GM21423 (cell line): ENCODE data around the gene POTEI.
"Not testable (repeated sequence)": the region's sequence is repeated elsewhere in the genome, so short reads cannot be mapped to it uniquely, and the experiment has no call there.

Experiments used
- ATAC-seq: cut with Tn5 transposase; IDR thresholded peaks from one replicate; pipeline ENCODE4 v1.9.1; 2021; ENCODE audit warnings: mild to moderate bottlenecking, moderate library complexity; ENCODE audit not compliant: unreplicated experiment

The POTEI gene

DNA sequence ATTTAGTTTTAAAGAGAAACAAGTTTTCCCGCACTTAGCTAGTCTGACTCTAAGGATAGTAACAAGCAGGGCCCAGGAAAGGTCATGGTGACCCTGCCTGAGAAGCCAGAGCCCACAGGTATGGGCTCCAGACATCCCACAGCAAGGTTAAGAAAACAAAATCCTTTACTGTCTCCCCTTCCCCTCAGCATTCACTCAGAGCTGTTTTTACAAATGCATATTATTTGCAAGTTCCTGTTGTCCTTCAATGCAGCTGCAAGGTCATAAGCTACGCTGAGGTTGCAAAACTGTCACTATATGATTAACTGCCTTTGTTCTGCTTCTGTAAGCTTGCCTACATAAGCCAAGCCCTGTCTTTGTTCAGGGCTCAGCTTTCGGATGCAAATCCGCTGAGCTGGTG lies 18.1 kb downstream of the POTEI start:
- ATAC-seq, result not testable (repeated sequence)

- ATAC-seq, result not testable (repeated sequence)
Measured at GRCh38 chr2:130455413-130455812, 53.7 kb downstream of the POTEI start.

- not testable (repeated sequence) for ATAC-seq
Measured at GRCh38 chr2:130454712-130455083, 54.4 kb downstream of the POTEI start.

DNA sequence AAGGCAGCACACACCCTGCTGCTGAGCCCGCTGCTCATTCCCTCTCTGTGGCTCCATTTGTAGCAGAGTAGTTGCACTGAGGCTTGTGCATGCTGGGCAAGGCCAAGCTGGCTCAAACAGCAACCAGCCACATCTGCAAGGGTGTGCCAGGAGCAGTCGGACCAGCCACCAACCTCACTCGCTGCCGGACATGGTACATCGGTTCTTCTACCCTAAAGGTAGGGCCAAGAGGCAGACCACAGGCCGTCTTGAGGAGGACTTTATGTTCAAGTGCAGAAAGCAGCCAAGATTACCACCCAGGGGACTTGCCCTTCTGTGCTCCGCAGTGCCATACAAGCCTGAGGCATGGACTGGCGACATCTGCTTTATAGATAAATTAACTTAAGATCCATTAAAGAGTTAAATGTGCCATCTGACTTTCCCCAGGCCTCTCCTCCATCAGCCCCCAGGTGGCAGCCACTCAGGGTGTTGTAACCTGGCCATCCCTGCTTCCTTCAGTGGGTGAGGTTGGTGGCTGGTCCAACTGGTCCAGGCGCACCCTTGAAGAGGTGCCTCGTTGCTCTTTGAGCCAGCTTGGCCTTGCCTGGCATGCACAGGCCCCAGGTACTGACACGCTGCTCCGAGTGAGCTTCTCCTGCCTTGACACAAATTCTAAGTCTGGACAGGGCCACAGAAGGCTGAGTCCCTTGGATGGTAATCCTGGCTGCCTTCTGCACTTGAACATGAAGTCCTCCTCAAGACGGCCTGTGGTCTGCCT lies 55.0 kb downstream of the POTEI start:
- ATAC-seq, result not testable (repeated sequence)

- not testable (repeated sequence) for ATAC-seq
Measured at GRCh38 chr2:130452897-130453296, 56.2 kb downstream of the POTEI start.

DNA sequence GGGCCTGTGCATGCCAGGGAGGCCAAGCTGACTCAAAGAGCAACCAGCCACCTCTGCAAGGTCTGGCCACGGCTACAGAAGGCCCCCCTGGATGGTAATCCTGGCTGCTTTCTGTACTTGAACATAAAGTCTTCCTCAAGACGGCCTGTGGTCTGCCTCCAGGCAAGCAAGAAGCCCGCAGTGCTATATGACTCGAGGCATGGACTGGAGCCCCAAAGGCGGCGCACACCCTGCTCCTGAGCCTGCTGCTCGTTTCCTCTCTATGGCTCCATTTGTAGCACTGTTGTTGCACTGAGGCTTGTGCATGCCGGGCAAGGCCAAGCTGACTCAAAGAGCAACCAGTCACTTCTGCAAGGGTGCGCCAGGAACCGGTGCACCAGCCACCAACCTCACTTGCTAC lies 57.3 kb downstream of the POTEI start:
- ATAC-seq, result not testable (repeated sequence)

DNA sequence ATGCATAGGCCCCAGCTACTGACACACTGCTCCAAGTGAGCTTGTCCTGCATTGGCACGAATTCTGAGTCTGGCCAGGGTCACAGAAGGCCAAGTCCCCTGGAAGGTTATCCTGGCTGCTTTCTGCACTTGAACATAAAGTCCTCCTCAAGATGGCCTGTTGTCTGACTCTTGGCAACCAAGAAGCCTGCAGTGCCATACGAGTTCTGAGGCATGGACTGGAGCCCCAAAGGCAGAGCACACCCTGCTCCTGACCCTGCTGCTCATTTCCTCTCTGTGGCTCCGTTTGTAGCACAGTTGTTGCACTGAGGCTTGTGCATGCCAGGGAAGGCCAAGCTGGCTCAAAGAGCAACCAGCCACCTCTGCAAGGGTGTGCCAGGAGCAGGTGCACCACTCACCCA lies 57.9 kb downstream of the POTEI start:
- not testable (repeated sequence) for ATAC-seq

GRCh38 chr2:130450366-130450765 lies 58.8 kb downstream of the POTEI start:
- not testable (repeated sequence) for ATAC-seq

GRCh38 chr2:130427631-130428030 lies 81.5 kb downstream of the POTEI start:
- not testable (repeated sequence) for ATAC-seq

GRCh38 chr2:130418845-130419244 lies 90.3 kb downstream of the POTEI start:
- not testable (repeated sequence) for ATAC-seq

GRCh38 chr2:130416693-130417092 lies 92.4 kb downstream of the POTEI start:
- not testable (repeated sequence) for ATAC-seq
